Stimulated activated CD4-positive, alpha-beta T cell treated with anti-CD3 and anti-CD28 coated beads, Interleukin-1b, Interleukin-23, amount 100 ng/mL, for 24 hours (primary cell): Measurements from ENCODE around the gene CAMTA1.

Source experiments
- DNase-seq, 4 experiments: peaks; one replicate each; pipeline ENCODE4 v3.0.0-alpha.2; 2020; ENCODE audit warnings: low read depth in 4 of 4, low spot score in 1 of 4

CAMTA1 gene

DNA sequence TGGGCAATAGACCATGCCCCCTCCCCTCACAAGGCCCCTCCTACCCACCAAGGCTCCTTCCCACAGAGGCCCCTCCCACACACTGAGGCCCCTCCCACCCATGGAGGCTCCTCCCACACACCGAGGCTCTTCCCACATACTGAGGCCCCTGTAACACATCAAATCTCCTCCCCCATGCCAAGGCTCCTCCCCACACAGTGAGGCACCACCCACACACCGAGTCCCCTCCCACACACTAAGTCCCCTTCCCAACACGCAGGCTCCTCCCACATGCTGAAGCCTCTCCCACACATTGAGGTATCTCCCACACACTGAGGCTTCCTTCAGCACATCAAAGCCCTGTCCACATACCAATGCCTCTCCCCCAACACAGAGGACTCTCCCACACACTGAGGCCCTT is 391.8 kb downstream of the CAMTA1 start:
- no peak for DNase-seq

DNA sequence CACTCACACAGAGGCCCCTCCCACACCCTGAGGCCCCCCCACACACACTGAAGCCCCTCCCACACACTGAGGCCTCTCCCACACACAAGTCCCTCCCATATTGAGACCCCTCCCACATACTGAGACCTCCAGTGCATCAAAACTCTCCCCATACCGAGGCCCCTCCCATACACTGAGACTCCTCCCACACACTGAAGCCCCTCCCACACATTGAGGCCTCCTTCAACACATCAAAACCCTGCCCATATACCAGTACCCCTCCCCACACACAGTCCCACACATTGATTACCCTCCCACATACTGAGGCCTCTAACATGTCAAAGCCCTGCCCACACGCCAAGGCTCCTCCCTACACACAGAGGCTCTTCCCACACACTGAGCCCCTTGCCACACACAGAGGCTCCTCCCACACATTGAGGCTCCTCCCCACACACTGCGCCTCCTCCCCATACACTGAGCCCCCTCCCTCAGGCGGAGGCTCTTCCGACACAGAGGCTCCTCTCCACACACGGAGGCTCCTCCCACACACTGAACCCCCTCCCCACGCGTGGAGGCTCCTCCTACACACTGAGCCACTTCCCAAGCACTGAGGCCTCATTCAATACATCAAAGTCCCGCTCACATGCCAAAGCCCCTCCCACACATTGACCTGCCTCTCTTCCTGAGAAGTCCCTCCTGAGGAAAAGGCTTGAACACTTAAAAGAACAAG is 392.3 kb downstream of the CAMTA1 start:
- DNase-seq = no peak

DNA sequence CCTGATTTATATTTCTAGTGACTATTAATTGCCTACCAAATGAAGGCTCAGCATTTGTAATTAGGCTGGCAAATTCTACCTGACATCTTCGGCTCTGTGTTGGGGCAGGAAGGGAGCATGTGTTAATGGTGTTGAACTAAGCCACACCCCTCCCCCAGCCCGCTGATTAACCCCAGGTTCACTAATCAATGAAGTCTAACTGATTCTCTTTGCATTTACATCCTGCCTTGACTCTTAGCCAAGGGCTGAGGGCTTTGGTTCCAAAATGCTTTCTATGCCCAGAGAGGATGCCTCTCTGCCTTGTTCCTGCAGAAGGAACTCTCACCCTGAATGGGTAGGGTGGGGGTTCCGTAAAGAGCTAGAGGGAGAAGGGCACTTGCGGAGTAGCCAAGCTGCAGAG is 393.1 kb downstream of the CAMTA1 start:
- DNase-seq = no peak

DNA sequence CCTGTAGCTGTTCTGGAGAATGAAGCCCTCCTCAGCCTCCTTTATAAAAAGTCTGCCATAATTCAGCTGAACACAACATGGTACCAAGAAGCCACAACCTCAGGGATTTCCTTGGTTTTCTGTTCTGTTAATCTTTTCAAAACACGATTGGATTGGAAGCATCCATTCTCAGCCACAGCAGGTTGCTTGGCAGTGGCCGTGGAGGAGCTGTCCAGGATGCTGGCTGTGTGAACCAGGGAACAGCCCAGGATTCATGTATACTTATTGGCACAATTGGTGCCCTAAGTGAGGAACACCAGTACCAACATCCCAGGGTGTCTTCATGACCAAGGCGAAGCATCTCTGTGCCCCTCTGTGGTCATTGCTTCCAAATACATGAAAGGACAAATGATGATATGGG is 393.5 kb downstream of the CAMTA1 start:
- DNase-seq = no peak

DNA sequence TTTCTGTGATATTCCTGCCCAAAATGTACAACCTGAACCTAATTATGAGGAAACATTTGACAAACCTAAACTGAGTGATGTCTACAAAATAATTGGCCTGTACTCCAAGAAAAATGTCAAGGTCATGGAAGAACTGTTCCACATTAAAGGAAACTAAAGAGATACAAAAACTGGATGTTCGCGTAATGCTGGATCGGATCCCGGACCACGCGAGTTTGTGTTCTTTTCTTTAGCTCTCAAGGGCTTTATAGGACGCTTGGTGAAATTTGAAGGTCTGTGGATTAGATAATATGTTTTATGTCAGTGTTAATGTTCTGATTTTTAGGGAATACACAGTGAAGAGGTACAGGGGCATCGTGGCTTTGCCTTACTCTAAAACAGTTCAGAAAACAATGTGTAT is 400.5 kb downstream of the CAMTA1 start:
- DNase-seq = no peak

DNA sequence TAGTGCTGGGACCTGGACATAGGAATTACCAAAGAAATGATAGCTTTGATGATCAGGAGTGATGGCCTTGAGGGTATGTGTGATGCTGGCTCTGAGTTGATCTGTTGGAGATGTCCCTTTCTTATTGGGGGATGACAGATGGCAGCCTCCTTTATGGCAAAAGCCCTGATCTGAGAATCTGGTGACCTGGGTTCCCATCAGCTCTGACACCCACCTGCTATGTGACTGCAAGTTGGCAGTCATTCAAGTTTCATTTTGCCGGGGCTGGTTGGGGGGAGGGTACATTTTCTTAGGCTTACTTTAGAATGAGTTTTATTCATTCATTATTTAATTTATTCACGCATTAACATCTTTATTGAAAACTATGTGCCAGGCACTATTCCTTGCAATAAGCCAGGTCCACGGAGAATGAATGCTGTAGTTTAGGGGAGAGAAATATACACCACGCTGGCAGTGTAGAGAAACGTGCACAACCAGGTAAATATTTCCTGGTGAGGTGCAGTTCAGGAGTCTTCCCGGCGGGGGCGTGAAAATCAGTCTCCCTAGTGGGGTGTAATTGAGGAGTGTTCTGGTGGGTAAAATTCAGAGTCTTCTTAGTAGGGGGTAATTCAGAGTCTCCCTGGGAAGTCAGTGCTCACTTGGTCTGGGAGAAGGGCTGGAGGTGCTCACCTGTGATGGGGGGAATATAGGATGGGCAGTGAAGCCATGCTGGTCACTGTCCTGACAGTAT is 401.3 kb downstream of the CAMTA1 start:
- no peak for DNase-seq

DNA sequence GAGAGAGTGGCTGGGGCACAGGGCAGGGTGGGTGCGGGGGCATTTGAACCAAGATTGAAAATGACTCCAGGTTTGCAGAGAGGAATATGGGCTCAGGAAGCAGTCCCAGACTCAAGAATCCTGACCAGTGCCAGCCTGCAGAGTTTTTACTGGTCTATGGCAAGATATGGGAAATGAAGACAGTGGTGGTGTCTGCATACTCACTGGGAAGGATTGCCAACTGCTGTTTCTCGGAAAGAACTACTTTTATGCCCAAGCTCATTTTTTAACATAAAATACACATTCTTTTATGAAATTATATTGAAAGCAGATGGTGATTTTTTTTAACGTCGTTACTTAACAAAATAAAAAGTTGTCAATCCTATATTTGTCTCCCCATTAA is 401.8 kb downstream of the CAMTA1 start:
- DNase-seq = no peak

DNA sequence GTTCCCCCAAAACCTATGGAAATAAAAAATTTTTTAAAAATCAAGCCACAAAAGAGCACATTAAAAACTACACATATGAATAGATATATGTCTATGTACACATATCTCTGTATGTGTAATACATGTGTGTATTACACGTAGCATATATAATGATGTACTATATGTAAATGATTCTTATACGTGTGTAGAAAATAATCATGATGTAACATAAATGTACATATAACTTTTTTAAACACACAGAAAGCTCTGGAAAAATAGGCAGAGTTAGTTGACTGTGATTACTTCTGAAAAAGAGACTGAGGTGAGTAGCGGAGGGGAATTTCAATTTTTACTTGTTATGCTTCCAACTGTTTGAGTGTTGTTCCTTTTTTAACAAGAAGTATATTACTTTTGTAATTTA is 405.0 kb downstream of the CAMTA1 start:
- DNase-seq = no peak

DNA sequence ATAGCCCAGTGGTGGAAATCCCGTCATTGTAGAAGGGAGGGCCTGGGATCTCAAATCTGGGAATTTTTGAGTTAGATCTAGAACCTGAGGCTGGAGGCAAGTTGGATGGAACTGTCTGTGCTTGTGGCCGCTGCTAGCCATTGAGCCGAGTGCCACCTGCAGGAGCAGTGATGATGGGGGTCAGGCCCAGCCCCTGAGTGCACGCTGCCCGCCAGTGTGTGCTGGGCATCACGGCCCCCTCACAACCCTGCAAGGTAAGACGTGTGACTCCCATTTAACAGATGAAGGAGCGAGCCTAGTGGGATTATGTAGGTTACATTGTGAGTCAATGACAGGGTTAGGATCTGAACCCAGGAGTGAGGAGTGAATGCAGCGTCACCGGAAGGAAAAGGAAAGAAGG is 407.2 kb downstream of the CAMTA1 start:
- no peak for DNase-seq

DNA sequence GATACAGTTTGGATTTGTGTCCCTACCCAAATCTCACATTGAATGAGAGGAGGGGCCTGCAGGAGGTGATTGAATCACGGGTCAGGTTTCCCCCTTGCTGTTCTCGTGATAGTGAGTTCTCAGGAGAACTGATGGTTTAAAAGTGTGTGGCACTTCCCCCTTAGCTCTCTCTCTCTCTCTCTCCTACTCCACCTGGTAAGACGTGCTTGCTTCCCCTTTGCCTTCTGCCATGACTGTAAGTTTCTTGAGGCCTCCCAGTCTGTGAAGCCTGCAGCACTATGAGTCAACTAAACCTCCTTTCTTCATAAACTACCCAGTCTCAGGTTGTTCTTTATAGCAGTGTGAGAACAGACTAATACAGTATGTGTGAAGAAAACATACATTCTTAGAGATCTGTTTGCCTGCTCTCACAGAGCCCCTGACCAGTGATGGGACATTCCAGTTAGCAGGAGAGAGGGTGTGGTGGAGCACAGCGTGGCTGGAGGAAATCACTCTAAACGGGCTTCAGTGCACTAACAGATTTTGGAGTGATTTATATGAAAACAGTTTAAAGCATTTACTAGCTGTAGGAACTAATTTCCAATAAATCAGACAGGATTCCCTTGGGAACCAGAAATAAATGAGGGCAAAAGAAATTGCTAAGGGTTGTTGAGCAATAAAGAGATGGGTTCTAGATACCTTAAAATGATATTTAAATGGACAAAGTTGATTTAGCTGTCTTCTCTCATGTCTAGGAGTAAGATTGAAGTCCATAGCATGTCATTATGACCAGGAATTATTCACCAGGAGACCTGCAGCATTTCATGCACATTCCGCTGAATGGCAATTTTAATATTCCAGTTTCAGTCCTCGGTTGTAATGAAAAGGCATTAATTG is 411.0 kb downstream of the CAMTA1 start:
- no peak for DNase-seq

DNA sequence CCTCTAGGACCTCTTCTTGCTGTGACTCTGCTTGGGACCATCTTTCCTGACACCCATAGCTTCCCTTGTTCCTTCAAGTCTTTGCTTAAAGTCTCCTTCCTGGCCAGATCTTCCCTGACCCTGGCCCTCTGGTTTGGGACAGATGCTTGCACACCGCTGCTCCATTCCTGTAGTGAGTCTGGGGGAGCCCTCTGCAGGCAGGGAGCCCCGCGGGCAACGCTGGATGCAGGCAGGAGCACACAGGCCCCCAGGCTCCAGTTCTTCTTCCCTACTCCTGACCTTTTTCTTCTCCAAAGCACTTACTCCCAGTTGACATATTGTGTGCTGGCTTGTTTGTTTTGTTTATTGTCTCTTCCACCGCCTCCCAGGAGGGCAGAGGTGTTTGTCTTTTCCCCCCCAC is 413.4 kb downstream of the CAMTA1 start:
- no peak for DNase-seq

DNA sequence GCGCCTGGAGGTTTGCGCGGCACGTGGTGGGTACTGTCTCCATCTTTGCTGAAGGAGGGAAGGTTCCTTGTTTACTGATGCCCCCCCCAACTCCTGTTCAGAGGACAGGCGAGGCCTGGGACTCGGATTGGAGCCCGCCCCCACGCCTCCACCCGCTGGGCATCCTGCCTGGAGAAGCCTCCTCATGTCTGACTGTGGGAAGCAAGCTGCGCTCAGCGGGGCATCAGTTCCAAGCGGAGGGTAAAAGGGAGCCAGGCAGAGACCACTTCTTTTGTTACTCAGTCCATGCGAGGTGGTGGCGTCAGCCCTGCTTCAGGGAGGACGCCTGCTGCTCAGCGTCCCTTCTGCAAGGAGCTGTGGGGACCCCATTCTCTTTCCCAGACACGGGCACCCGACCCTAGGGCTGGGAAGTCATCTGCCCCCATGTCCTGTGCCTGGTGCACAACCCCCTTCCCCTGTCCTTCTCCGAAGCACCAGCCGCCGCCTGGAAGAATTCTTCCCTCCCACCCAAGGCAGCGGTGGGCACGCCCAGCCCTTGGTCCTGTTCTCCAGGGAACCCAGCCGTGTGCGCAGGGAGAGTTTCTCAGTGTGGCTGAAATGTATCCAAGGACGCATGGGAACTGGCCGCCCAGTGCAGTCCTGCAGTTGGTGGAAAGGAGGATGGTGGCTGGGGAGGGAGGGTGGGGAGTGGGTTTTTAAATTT is 414.0 kb downstream of the CAMTA1 start:
- no peak for DNase-seq

DNA sequence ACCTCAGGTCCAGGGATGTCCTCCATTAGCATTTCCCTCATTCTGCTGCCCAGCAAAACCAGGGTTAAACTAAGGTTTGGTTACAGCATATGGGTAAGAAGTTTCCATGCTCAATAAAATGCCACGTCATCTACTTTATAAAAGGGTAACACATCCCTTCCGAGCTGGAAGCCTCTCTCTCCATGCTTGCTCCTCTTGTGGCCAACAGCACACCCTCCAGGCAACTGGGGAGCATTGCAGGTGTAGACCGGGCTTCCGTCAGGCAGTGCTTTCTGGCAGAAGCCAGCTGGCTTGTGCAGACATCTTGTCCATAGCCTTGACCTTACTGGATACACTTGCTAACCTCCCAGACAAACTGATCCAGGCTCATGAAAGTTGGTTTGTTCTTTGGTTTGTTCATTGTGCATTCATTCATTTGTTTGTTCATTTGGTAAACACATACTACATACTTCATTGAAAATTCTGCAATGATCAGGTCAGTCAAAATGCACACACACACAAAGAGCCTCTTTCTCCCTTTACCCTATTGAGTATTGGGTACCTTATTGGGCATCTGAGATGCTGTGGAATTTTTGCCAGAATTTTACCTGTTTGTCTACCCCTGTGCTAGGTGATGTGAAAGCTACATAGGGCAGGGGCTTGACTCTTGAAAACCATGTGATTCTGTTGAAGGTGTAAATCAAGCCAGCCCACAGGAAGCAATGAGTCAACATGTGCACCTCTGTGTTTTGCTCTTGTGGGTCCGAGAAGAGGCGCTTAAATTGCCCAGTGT is 422.8 kb downstream of the CAMTA1 start:
- peak in 2 of 4 experiments; percentile 4 to 8 for DNase-seq

DNA sequence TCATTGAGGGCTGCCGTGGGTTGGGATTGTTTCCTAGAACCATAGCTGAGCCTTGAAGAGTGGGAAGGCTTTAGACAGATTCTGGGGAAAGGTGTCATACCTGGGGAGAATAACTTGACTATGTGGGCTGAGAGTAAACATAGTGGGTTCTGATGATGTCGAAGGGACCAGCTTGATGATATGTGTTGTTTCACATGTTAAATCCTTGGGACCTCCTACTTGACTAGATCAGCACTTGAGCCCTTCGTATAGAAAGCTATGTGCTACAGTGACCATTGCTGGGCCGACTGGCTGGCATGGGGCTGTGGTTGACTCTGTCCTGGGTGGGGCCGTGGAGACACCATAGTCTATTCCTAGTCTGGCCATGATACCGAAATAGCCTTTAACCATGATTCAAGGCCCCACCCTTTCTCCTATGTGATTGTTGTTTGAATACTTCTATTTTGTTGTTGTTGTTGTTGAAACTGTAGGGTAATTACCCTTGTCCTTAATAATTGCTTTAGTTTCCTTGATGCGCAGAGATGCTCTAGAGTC is 423.5 kb downstream of the CAMTA1 start:
- DNase-seq = no peak

DNA sequence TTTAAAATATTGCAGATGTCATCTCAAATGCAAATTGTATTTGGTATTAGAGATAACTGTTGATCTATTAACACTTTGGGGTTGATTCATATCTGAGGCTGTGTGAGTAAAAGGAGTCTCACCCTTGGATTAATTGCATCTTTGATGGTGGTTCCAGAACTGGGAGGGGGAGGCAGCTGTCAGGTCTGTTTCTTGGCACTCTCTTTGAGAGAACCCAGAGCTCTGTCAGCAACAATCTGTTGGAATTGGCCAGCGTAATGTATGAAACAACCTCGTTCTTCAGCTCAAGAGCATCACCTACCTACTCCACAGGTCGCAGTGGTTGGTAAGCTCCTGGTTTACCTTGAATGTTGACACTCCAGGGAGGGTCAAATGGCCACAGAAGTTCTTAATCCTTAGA is 424.1 kb downstream of the CAMTA1 start:
- DNase-seq = no peak

DNA sequence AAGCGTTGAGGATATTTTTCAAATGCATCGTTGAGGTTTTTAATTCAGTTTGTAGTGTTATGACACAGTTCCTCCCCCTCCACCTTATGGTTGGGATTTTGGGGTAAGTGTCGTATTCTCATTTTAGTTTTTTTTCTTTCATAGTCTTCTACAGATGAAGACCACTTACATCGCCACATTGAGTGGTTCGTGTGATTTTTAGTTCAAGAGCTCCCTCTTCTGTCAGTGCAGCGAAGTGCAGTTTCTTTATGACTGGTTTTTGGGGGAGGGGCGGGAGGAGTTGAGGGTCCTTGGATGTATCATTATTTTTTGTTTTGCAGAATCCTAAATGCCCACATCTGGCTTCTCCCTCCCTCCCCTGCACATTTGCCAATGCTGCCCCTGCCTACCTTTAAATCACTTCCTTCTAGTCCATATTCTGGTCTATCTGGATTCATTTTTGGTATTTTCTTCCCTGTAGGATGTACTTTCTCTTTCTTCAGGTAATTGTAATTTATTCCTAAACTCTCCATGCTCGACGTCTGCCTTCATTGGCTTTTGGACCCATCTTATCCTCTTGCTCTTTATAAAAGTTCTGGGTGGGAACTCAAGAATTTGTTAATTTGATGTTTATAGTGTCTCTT is 433.1 kb downstream of the CAMTA1 start:
- peak in 2 of 4 experiments; percentile 2 to 6 for DNase-seq

DNA sequence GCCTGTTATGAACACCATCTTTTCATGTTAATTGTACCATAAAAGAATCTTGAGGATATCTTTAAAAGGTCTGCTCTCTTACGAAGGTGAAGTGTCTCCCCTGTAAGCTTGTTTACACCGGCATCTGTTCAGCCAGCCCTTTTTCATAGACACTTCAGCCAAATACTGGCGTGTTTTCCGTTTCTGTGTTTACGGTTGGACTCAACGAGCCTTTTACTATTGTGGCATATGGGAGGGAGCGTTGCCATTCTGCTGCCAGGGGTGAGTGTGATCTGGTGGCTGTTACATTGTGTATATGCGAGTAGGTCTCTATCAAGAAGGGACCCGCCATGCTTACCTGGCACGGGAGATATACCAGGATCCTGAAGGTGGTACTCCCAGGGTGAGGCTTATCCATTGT is 433.8 kb downstream of the CAMTA1 start:
- DNase-seq = no peak

DNA sequence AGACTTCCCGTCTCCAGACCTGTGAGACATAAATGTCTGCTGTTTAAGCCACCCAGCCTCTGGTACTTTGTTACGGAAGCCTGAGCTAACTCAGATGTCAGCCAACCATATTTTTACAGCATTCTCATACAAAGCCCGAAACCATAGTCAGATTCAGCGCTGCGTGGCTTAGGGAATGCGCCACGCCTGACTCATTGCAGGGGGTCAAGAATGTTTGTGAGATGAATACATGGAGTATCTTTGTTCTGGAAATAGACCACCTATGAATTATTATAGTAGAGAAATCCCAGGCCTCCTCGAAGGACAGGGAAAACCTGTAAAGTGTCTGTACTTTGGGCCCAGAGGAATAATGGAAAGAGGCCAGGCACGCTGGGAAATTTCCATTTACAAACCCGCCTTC is 434.8 kb downstream of the CAMTA1 start:
- no peak for DNase-seq

DNA sequence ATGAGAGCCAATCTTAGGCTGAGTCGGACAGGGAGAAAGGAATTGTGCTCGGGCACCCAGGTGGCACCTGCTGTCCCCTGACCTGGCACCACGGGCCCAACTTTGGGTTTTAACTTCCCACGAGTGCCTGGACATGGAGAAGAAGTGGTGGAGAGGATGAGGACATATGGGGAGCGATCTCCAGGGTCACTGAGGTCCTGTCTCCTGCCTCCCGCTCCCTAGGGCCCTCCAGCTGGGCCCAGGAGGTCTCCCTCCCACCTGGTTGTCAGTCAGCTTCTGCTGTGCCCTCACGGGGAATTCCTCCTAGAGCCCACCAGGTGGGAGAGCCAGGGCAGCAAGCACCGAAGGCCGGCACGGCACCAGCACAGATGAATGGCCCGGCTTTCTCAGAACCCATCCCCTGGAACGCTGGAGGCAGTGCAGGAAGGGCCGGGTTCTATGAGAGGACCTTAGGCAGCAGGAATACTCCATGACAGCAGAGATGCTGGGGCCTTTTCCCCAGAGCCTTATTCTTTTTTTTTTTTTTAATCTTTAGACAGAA is 435.5 kb downstream of the CAMTA1 start:
- DNase-seq = no peak
